CD1c-positive myeloid dendritic cell (primary cell): Measurements from ENCODE around the gene HEG1.

Experiments
- DNase-seq: peaks from one replicate; pipeline ENCODE4 v3.0.0-alpha.2; 2016; ENCODE audit errors: extremely low spot score

HEG1 gene

DNA sequence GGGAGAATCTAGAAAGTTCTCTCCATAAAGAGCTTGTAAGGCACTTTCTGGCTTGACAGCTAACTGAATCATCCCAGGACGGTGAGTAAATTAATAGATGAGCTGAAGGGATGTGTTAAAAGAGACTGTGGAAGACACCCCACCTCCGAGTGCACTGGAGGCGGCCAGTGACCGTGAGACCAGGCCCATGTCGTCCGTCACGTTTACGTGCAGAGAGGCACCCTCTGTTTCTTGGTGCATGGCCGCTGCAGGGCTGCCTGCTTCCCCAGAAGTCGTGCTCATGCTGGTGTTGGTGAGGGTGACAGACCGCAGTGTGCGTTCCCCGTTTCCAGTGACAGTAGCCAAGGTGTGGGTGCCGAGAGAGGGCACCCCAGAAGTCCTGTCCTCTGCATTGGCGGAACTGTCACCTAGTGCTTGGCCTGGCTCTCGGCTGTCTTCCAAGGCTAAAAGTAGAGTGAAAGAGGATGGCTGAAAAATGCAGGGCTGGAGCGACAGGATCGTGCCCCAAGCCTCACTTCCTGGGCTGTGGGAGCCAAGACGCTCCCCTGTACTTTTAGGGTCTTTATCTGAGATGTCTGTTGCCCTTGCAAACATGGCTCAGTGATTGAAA is 41.1 kb downstream of the HEG1 start:
- no peak for DNase-seq

- no peak for DNase-seq
These were observed 42.7 kb downstream of the HEG1 start for GRCh38 chr3:125013095-125013494.

GRCh38 chr3:125011941-125012340 is 43.9 kb downstream of the HEG1 start:
- DNase-seq: no peak

GRCh38 chr3:125010393-125010792 is 45.4 kb downstream of the HEG1 start:
- DNase-seq: no peak

- no peak for DNase-seq
These were observed 47.0 kb downstream of the HEG1 start for GRCh38 chr3:125008766-125009165.

DNA sequence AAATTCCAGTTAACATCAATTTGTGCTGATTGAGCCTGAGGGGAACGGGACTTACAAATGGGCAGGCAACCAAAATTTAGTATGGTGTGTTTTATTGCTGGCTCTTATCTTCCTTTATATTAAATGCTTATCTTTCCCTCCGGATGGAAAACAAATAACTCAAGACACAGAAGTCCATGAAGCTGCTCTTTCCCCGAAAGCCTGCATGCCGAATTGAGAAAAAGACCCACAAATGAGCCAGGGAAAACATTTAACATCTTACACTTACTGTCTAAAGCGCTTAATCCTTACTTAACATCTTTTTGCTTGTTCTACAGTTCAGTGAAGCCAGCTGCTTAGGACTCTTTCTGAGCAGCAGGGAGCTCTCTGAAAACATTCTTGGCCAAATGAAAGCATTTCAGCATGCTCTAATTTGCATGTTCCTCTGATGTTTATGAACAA is 49.5 kb downstream of the HEG1 start:
- DNase-seq: no peak

DNA sequence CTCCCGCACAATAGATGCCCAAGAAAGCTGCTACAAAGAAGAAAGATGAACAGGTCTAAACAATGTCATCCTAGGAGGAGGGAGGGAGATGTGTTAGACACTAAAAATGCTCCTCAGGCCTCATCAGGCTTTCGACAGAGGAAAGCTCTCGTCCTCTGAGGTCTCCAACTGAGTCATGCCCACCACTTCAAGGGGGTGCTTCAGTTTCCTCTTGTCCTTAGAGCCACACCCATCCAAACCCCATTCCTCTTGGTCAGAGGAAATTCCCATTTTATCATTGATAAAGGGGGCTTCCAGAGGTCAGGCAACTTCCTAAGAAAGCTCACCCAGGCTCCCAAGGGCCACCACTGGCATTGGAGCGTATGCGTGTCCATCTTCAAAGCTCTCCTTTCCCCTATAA is 50.1 kb downstream of the HEG1 start:
- DNase-seq: no peak

GRCh38 chr3:125005222-125005621 is 50.6 kb downstream of the HEG1 start:
- DNase-seq: no peak

GRCh38 chr3:125003859-125004595 is 51.8 kb downstream of the HEG1 start:
- DNase-seq: no peak

- no peak for DNase-seq
These were observed 52.4 kb downstream of the HEG1 start for GRCh38 chr3:125003369-125003853.

- no peak for DNase-seq
These were observed 53.1 kb downstream of the HEG1 start for GRCh38 chr3:125002414-125003368.

- no peak for DNase-seq
These were observed 54.0 kb downstream of the HEG1 start for GRCh38 chr3:125001557-125002413.

DNA sequence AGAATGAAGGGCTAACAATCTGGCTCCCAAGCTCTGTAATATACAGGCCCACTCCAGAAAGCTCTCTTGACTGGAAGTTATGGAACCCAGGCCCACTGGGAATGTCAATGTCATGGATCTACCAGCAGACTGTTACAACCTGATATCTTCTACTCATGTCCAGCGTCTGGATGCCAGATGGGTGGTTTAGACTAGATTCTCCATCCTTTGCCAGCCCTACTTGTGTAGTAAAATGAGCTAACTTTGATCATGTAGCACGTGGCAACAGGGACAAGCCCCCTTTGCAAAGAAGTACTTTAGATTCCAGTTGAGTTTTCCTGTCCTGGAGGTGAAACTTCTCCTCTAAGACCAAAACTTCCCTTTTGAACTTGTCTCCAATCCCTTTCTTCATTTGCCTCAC is 55.1 kb downstream of the HEG1 start:
- DNase-seq: no peak

DNA sequence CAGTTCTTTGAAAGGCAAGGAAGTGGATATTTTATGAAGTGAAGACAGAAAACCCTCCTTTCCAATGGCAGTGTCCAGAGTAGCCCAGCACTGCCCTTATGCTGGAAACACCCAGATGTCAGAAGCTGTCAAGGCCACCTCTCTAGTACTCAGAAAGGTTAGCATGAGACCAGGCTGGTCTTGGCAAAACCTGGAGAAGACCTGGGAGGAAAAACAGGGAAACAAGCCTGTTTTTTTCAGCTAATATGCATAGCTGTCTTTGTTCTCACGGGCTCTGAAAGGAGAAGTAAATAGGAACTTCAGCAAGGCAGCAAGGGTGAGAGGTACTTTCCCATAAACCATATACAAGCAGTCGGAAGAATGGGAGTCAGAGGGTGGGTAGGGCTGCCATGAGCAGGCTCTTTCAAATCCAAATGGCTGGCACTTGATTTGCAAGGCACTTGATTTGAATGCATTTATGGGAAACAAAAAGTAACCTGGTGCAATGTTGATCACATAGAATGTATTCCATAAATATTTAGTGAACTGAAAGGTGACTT is 55.8 kb downstream of the HEG1 start:
- no peak for DNase-seq

GRCh38 chr3:124999317-124999716 is 56.5 kb downstream of the HEG1 start:
- DNase-seq: no peak

GRCh38 chr3:124998247-124998630 is 57.6 kb downstream of the HEG1 start:
- DNase-seq: no peak

GRCh38 chr3:124997303-124998246 is 58.2 kb downstream of the HEG1 start:
- DNase-seq: no peak

DNA sequence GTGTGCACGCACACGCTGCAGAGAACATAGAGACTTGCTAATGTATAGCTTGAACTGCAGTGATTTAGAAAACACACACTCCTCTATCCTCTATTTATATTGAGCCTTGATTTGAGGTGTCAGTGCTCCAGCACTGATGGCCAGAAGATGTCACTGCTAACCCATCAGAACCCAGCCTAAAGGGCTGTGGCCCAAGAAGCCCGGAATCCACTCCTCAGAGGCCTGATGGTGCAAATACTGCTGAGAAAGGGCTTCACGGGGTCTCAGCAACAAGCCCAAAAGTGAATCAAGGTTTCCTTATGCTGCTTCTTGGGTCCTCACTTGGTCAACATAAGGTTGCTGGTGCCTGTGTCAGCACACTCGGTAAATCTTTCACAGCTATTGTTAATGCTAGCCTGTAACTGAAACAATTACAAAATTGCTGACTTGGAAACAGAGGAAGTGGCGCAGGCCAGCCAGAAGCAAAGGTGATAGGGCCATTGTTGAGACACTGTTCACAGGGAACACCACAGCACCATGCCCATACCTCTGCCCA is 60.3 kb downstream of the HEG1 start:
- DNase-seq: peak; percentile 70

DNA sequence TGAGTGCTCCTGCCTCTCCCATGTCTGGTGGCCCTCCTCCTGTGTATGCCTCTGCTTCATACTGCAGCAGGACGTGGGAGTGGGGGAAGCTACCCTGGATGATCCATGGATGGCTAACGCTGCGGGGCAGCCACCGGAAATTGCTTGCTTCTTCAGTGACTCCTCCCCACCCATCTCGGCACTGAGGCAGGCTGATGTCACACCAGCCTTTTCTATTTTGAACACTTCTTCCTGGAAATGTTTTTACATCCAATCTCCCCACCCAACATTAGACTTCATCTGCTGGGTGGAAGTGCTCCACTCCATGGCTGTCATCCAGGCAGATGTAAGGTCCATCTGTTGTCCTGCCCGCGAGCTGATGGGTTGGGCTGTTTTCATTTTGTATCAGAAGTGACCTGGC is 62.3 kb downstream of the HEG1 start:
- no peak for DNase-seq

DNA sequence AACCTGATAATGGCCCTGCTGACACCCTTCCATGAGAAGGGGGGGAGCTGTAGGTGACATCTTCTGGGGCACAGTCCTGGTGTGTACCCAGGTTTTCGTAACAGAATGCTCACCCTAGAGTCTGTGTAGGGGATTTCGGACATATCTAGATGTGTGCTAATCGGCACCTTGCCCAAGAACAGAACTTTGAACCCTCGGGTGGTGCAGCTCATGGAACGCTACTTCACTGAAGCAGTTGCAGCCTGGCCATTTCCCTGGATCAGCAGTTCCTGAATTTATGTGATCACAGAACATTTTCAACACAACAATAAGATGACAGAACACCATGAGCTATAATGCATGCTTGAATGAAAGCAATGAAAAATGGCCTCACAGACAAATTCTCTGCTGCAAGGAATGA is 63.8 kb downstream of the HEG1 start:
- DNase-seq: no peak
